ENCODE measurements around the gene DKC1.

DKC1 gene

DNA sequence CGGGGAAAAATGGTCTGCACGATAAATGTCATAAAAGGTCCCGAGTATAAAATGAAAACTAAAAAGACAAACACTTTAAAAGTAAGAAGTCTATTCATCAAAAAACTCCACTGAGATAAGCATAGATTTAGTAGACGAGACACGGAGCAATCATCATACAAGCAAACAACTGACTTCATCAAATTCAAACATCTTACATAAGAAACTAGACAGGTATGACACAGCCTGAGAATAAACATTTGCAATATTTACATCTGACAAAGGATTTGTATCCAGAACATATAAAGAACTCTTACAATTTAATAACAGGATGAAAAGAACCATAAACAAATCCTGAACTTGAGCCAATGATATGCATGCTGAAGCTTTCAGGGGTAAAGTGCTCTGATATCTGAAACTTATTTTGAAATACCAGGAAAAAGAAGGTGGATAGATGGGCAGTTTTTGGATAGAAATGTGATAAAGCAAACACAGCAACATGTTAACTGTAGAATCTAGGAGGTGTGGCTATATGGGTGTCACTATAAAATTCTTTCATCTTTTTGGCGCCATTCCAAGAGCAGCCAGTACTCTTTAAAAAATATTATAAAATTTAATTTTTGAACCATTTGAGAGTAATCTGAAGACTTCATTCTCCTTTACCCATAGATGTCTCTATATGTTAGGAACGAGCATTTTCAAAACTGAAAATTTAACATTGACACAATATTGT is 30.6 kb downstream of the DKC1 start:
- Mint-ChIP-seq H3K36me3 (ENCODE audit: low read depth) (peaks cover 3% of the 10 kb centered on the region), H3K4me1 (peaks cover under 1% of the 10 kb centered on the region), H3K27me3 (ENCODE audit: low read depth) (no peaks in the 10 kb centered on the region), H3K27ac (no peak overlapping the region), H3K4me3 (no peak overlapping the region), H3K9me3 (peaks cover 6% of the 10 kb centered on the region)
- TF ChIP-seq, protein P1, sequence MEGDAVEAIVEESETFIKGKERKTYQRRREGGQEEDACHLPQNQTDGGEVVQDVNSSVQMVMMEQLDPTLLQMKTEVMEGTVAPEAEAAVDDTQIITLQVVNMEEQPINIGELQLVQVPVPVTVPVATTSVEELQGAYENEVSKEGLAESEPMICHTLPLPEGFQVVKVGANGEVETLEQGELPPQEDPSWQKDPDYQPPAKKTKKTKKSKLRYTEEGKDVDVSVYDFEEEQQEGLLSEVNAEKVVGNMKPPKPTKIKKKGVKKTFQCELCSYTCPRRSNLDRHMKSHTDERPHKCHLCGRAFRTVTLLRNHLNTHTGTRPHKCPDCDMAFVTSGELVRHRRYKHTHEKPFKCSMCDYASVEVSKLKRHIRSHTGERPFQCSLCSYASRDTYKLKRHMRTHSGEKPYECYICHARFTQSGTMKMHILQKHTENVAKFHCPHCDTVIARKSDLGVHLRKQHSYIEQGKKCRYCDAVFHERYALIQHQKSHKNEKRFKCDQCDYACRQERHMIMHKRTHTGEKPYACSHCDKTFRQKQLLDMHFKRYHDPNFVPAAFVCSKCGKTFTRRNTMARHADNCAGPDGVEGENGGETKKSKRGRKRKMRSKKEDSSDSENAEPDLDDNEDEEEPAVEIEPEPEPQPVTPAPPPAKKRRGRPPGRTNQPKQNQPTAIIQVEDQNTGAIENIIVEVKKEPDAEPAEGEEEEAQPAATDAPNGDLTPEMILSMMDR (IDR thresholded peaks at IDR 0.05; ENCODE audit: unreplicated experiment in 3 of 3) = no peak

DNA sequence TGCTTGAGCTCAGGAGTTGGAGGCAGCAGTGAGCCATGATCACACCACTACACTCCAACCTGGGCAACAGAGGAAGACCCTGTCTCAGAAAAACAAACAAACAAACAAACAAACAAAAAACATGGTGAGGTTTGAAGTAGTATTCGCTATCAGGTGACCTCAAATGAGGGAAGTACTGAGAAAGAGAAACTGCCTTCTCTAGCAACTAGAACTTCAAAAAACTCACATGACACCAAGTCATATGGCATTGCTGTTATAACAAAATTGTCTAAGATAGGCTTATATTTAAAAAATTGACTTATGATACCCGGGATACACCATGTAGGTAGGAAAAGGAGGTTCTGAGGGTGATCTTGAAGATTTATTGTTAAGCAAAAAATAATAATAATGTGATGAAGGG is 32.4 kb downstream of the DKC1 start:
- no peak overlapping the region for H3K4me3 Mint-ChIP-seq
- peaks cover 15% of the 10 kb centered on the region for H3K4me1 Mint-ChIP-seq
- peaks cover 6% of the 10 kb centered on the region for H3K9me3 Mint-ChIP-seq
- H3K27me3 Mint-ChIP-seq (ENCODE audit: low read depth) = no peaks in the 10 kb centered on the region
- TF ChIP-seq, protein P1 (IDR thresholded peaks at IDR 0.05; ENCODE audit: unreplicated experiment in 3 of 3) = no peak
- no peak overlapping the region for H3K27ac Mint-ChIP-seq
- no peaks in the 10 kb centered on the region for H3K36me3 Mint-ChIP-seq (ENCODE audit: low read depth)

DNA sequence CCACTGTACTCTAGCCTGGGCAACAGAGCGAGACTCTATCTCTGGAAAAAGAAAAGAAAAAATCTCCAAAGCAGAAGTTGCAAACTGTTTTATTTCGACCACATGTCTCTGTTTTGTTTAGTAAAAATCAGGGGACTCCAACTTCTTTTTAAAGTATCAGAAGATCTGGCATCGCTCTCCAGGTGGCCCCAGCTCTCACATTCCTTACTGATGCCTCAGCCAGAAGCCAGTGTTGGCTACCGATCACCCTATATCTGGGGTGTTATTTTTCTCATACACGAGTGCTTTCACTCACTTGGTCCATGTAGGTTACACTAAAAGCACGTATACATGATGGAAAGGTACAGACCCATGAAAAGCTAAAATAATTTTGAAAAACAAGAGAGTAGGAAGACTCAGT is 34.3 kb downstream of the DKC1 start:
- peaks cover 19% of the 10 kb centered on the region for H3K4me1 Mint-ChIP-seq

DNA sequence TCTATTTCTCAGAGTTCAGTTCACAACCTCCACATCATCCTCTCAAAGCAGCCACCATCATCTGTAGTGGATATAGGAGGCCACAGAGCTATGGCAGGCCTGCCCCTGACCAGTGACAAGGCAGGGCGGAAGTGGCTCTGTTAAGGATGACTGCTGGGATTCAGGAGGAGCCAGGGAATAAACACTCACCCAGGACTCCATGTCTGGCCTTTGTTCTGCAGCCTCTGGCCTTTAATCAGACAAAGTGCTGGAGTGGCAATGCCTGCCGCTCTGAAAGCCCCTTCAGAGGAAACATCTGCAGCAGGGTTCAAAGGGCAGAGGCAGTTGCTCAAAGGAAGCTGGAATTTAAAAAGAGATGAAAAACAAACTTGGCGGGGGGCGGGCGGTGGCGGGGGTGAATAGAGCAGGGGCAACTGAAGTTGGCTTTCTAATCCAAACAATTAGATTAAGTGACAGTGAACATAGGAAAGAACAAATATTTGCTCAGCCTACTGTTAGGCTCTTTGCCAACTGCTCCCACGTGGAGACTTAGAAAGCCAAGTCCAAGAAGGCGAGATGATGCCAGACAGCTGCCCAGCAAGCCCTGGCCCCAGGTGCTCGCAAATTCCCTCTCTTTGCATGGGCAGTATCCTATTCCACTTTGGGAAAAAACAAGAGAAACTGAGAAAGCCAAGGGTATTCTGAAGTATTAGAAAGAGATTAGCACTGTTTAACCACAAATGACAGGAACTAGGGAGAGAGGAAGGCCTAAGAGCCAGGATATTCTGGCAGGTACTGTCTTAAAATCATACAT is 37.1 kb downstream of the DKC1 start:
- Mint-ChIP-seq H3K4me1 (peaks cover 26% of the 10 kb centered on the region), H3K27ac (peak overlapping the region; percentile 9 to 73 (median 43)), H3K36me3 (ENCODE audit: low read depth) (no peaks in the 10 kb centered on the region), H3K27me3 (ENCODE audit: low read depth) (no peaks in the 10 kb centered on the region), H3K4me3 (no peak overlapping the region), H3K9me3 (peaks cover 2% of the 10 kb centered on the region)
- TF ChIP-seq, protein P1 (IDR thresholded peaks at IDR 0.05; ENCODE audit: unreplicated experiment in 3 of 3) = no peak

More for the DNA sequence above, 34.3 kb downstream of the DKC1 start:
- H3K27me3 Mint-ChIP-seq (ENCODE audit: low read depth) = no peaks in the 10 kb centered on the region
- TF ChIP-seq, protein P1 (IDR thresholded peaks at IDR 0.05; ENCODE audit: unreplicated experiment in 3 of 3) = no peak
- H3K36me3 Mint-ChIP-seq (ENCODE audit: low read depth) = no peaks in the 10 kb centered on the region
- H3K27ac Mint-ChIP-seq = no peak overlapping the region
- H3K4me3 Mint-ChIP-seq = no peak overlapping the region
- peaks cover 5% of the 10 kb centered on the region for H3K9me3 Mint-ChIP-seq

DNA sequence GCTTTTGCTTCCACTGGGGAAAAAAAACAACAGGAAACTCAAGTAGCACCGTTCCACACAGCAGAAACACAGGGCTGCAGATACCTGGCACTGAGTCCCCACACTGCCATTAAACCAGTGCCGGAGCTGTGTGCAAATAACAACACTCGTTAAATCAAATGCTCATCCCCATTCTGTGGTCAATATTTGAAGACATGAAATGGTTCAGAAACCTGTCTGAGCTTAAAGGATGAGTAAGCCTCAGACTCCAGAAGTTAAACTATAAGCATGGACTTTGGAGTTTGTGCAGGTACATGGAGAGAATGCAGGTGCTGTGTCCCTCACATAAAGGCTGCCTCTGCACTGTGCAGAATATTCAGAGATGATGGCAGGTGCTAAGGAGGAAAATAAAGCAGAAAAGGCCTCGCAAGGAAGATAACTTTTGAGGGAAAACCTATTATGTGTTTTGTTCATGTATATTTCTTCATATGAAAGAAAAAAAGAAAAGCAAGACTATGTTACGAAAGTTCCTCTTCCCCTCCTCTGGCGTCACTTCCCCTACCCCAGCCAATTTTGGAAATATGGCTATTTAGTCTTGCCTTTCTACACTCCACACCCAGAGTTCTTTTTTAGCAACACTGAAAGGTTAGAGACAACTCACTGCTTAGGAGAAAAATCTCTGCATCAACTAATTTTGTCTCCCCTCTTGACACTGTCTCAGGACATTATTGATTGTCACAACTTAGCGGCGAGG is 38.0 kb downstream of the DKC1 start:
- TF ChIP-seq, protein P1 (IDR thresholded peaks at IDR 0.05; ENCODE audit: unreplicated experiment in 3 of 3) = no peak
- Mint-ChIP-seq H3K9me3 (peaks cover 2% of the 10 kb centered on the region), H3K4me1 (peaks cover 26% of the 10 kb centered on the region), H3K4me3 (no peak overlapping the region), H3K27ac (peak overlapping the region in 2 of 3 experiments; percentile 43 to 73), H3K27me3 (ENCODE audit: low read depth) (no peaks in the 10 kb centered on the region), H3K36me3 (ENCODE audit: low read depth) (no peaks in the 10 kb centered on the region)
